HEK293T (cell line): ENCODE data around the gene IL19.

ENCODE experiments used
- BHLHE40 ChIP-seq: fragments of 450-650 bp; IDR thresholded peaks from 2 replicates; pipeline ENCODE4 v1.6.1; 2016; ENCODE audit warnings: mild to moderate bottlenecking, moderate library complexity, borderline replicate concordance
- FOXK2 ChIP-seq: fragments of 450-650 bp; IDR thresholded peaks from 2 replicates; pipeline ENCODE4 v1.6.1; 2016; ENCODE audit warnings: mild to moderate bottlenecking
- NFRKB ChIP-seq: fragments of 450-650 bp; IDR thresholded peaks from 2 replicates; pipeline ENCODE4 v1.6.1; 2016; ENCODE audit warnings: mild to moderate bottlenecking, moderate library complexity
- TARDBP ChIP-seq: fragments of 450-650 bp; IDR thresholded peaks from 2 replicates; pipeline ENCODE4 v1.6.1; 2016

DNA sequence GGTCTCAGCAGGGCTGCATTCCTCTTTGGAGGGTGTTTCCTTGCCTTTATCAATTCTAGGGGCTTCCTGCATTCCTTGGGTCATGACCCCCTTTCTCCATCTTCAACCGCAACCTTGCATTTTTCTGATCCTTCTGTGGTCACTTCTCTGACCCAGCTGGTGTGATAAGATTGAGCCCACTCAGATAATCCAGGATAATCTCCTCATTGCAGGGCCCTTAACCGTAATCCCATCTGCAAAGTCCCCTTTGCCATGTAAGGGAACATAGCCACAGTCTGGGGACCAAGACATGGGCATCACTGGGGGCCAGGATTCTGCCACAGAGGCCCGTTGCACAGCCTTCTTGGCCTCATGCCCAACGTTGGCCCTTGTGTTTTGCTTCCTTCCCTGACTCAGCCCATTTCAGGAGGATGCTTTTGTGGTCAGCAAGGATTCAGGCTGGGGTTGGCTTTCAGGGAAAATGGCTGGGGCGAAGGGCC is 35.0 kb upstream of the IL19 start:
- no peak for TF ChIP-seq NFRKB
- TF ChIP-seq TARDBP: no peak
- no peak for TF ChIP-seq BHLHE40
- no peak for TF ChIP-seq FOXK2
